GM10266 (cell line): ENCODE results near the gene SYTL2.
A peak's percentile ranks its signal among the peaks of the same experiment; 100 is the strongest.

Experiments
- DNase-seq: peaks from one replicate; pipeline ENCODE4 v3.0.0; 2012; ENCODE audit errors: extremely low spot score
- CTCF ChIP-seq: IDR thresholded peaks from 2 replicates; pipeline ENCODE4 v1.5.1; 2012; ENCODE audit warnings: mild to moderate bottlenecking, low read depth; ENCODE audit not compliant: control insufficient read depth, insufficient read depth; ENCODE audit errors: missing control alignments

SYTL2 gene

DNA sequence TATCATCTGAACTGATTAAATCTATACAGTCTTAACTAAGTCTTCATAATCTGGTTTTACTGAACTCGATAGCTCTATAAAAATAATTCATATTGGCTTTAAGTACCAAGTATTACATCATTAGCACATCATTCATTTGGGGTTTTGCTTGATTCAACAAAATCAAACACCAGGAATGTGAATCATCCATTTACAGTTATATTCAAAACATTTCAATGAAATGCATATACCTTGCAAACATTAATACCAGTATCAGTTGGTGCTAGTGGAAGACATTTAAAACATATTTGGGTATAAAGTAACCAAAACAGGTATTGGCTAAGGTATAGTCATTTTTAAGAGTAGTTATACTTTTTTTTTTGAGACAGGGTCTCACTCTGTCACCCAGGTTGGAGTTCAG is 112.7 kb downstream of the SYTL2 start:
- no peak for DNase-seq
- TF ChIP-seq CTCF: no peak

DNA sequence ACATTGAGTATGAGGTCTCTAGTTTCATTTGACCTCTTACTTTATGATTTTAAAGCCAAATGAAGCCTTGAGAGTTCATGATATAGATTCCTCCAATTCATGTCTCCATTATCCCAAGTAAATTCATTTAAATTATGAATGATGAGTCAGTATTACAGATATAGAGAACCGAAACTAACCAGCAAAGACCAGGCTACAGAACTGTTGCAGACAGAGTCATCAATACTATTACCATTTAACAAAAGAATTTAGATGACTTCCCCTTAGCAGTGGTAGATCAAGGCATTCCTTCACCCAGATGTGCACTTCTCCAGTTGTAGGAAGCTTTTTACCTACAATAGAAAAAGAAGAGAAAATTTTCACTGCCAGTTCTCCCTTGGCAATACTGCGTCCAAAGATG is 113.2 kb downstream of the SYTL2 start:
- TF ChIP-seq CTCF: no peak
- no peak for DNase-seq

- no peak for TF ChIP-seq CTCF
- no peak for DNase-seq
Observed at GRCh38 chr11:85695546-85695945, 115.4 kb downstream of the SYTL2 start.

- no peak for DNase-seq
- peak; percentile 53 for TF ChIP-seq CTCF
Observed at GRCh38 chr11:85694385-85694980, 116.5 kb downstream of the SYTL2 start.

- no peak for TF ChIP-seq CTCF
- no peak for DNase-seq
Observed at GRCh38 chr11:85685820-85686459, 125.0 kb downstream of the SYTL2 start, which contains the start of gene CCDC89. CCDC89 (minus strand) TSS chr11:85686195; CDS start chr11:85686130, 65 bp downstream.

DNA sequence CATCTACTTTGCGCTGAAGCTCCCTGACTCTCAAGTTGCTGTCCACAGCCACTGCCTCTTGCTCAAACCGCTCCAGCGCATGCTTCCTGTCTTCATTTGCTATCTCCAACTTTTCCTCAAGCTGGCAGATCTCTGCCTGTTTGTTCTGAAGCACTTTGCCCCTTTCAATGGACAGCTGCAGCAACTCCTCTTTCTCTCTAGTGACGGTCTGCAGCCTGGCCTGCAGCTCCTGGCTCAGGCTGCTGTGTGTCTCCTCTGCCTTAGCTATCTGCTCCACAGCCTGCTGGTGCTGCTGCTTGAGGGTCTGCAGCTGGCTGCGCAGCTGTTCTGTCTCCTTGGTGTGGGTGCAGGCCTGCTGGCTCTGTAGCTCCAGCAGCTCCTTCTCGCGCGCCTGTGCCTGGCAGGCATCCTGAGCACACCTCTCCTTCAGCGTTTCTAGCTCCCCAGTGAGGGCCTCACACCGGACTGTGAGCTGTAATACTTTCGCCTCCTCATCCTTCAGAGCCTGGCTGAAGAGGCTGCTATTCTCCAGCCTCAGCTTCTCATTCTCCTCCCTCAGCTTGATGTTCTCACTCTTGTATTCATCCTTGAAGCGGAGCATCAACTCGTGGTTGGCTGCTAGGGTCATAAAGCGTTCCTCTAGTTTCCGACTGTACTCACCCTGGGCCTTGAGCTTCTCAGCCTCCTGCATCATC is 125.7 kb downstream of the SYTL2 start:
- no peak for TF ChIP-seq CTCF
- no peak for DNase-seq
